Gastrocnemius medialis (tissue), 4 donors: ENCODE data around the gene PRR33. TPM values are rescaled to one million over a fixed set of nuclear protein-coding genes. Genes with fewer than 3 reads are reported as not detected.

Experiments
- ATAC-seq, 2 donors: fragments of 150-250 bp; one replicate each; pipeline ENCODE4 v1.9.1; 2016
- DNase-seq, 2 donors: peaks; one replicate each; pipeline ENCODE4 v3.0.0-alpha.2; 2019
- H3K27ac ChIP-seq, 4 donors: fragments of 200-600 bp; sonication (generic); 1 replicate in 1 of 4; 2 replicates in 3 of 4; pipeline ENCODE4 v1.5.1; 2016 to 2018; ENCODE audit warnings: mild to moderate bottlenecking in 2 of 4, moderate library complexity in 1 of 4
- H3K27me3 ChIP-seq, 3 donors: fragments of 200-600 bp; sonication (generic) in 2 of 3; 1 replicate in 1 of 3; 2 replicates in 2 of 3; pipeline versions ENCODE4 v1.5.1 to v1.6.0; 2016 to 2019; ENCODE audit warnings: mild to moderate bottlenecking in 1 of 3, moderate library complexity in 1 of 3
- H3K36me3 ChIP-seq, 2 donors: fragments of 200-600 bp; sonication (generic) in 1 of 2; one replicate each; pipeline ENCODE4 v1.5.1; 2017 to 2018
- H3K4me1 ChIP-seq, 2 donors: fragments of 200-600 bp; sonication (generic) in 1 of 2; one replicate each; pipeline ENCODE4 v1.5.1; 2016 to 2017; ENCODE audit warnings: mild to moderate bottlenecking in 2 of 2
- H3K4me3 ChIP-seq, 4 donors: fragments of 200-600 bp; sonication (generic) in 3 of 4; 1 replicate in 1 of 4; 2 replicates in 3 of 4; pipeline ENCODE4 v1.5.1; 2016 to 2019; ENCODE audit warnings: mild to moderate bottlenecking in 2 of 4
- H3K9me3 ChIP-seq, 3 donors: fragments of 200-600 bp; sonication (generic) in 2 of 3; 1 replicate in 1 of 3; 2 replicates in 2 of 3; pipeline ENCODE4 v1.5.1; 2016 to 2019
- CTCF ChIP-seq, 5 experiments: fragments of 450-650 bp in 3 of 5; fragments of 200-600 bp in 2 of 5; sonication (generic) in 2 of 5; IDR thresholded peaks in 4 of 5; conservative IDR thresholded peaks in 1 of 5; 1 replicate in 4 of 5; 2 replicates in 1 of 5; pipeline ENCODE4 v1.5.1; 2016 to 2019; ENCODE audit warnings: antibody characterized with exemption in 5 of 5, mild to moderate bottlenecking in 3 of 5, moderate library complexity in 3 of 5
- POLR2A ChIP-seq, 2 donors: fragments of 450-650 bp; IDR thresholded peaks; one replicate each; pipeline ENCODE4 v1.6.1; 2017; ENCODE audit warnings: antibody characterized with exemption in 2 of 2, mild to moderate bottlenecking in 2 of 2, moderate library complexity in 2 of 2
- in situ Hi-C, 4 donors: fragments of 200-750 bp; cut with MboI; loops; one replicate each; pipeline versions ENCODE4 v1.15.0 to v1.8.0; 2017; ENCODE audit warnings: low sequenced_read_pairs in 4 of 4
- intact Hi-C: fragments of 100-400 bp; cut with DNase I; formaldehyde crosslinking; loops from one replicate; pipeline ENCODE4 v1.15.1; 2023; ENCODE audit warnings: low total_unique reads
- total RNA-seq, 4 donors: library from RNA; depleted of rRNA; stranded (reverse); fragments of >200 nt; gene quantifications; one replicate each; pipeline versions ENCODE4 v1.1.0 to v1.2.3, GENCODE V29; 2016

PRR33 gene
- total RNA-seq, 4 donors from 2014 or later: 0.16 to 2.3 (median 1.0) TPM

- Histone ChIP-seq H3K9me3 (no peaks in the 10 kb centered on the region), H3K36me3 (peaks cover 0 to 10% of the 10 kb centered on the region in 2 donors), H3K4me3 (no peak overlapping the region), H3K4me1 (peaks cover 6 to 14% of the 10 kb centered on the region in 2 donors), H3K27me3 (no peaks in the 10 kb centered on the region), H3K27ac (peak overlapping the region; percentile 53 to 99 (median 84))
- intact Hi-C loops (no loop called here), in situ Hi-C loops (no loop called here)
- ATAC-seq: no peak
- TF ChIP-seq POLR2A (IDR thresholded peaks at IDR 0.05) (no peak), CTCF (IDR thresholded peaks at IDR 0.05 in 4 of 5, conservative IDR thresholded peaks at IDR 0.05 in 1 of 5) (no peak)
- DNase-seq: no peak
Measured at GRCh38 chr11:1930462-1930830, 38.8 kb upstream of the PRR33 start.

- H3K27ac ChIP-seq: peak overlapping the region; percentile 53 to 99 (median 84)
- H3K4me1 ChIP-seq: peaks cover 6 to 14% of the 10 kb centered on the region in 2 donors
- no peak for DNase-seq
- no peaks in the 10 kb centered on the region for H3K9me3 ChIP-seq
- no peak for ATAC-seq
- intact Hi-C loops: no loop called here
- no peak overlapping the region for H3K4me3 ChIP-seq
- H3K36me3 ChIP-seq: peaks cover 0 to 4% of the 10 kb centered on the region in 2 donors
- H3K27me3 ChIP-seq: no peaks in the 10 kb centered on the region
- in situ Hi-C loops: no loop called here
- no peak for TF ChIP-seq CTCF (IDR thresholded peaks at IDR 0.05 in 4 of 5, conservative IDR thresholded peaks at IDR 0.05 in 1 of 5)
- TF ChIP-seq POLR2A (IDR thresholded peaks at IDR 0.05): no peak
Measured at GRCh38 chr11:1929621-1930461, 38.1 kb upstream of the PRR33 start.

DNA sequence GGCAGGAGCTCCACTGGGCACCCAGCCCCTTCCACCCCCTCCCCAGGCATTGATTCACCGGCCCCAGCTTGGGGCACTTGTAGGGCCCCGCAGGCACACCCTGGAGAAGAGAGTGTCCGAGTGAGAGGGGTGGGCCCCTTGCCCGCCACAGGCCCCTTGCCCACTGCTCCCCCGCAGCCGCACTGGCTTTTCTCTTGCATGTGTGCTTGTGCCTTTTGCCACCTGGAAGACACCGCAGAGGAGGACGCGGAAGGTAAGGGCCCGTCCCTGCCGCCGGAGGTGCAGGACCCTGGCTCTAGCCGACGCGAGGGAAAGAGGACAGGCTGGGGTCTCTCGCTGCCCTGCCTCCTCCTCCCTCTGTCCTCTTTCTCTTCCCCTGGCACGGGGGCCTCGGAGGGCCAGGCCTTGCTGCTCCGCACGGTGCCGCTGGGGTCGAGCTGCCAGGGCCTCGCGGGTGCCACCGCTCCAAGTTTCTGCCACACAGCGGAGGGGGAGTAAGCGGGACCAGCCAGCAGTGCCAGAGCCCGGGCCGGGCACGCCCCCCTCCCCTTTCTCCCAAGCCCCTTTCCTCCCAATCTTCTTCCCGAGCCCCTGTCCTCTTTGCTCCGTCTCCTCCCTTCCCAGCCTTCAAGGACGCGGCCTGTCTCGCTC is 37.3 kb upstream of the PRR33 start:
- H3K27ac ChIP-seq: peak overlapping the region; percentile 53 to 99 (median 84)
- TF ChIP-seq POLR2A (IDR thresholded peaks at IDR 0.05) (no peak), CTCF (IDR thresholded peaks at IDR 0.05 in 4 of 5, conservative IDR thresholded peaks at IDR 0.05 in 1 of 5) (no peak)
- no peaks in the 10 kb centered on the region for H3K27me3 ChIP-seq
- intact Hi-C loops: no loop called here
- no peak overlapping the region for H3K4me3 ChIP-seq
- peaks cover 6 to 17% of the 10 kb centered on the region in 2 donors for H3K4me1 ChIP-seq
- ATAC-seq (no peak), DNase-seq (no peak)
- H3K36me3 ChIP-seq: no peaks in the 10 kb centered on the region
- no peaks in the 10 kb centered on the region for H3K9me3 ChIP-seq
- in situ Hi-C loops: no loop called here

- TF ChIP-seq POLR2A (IDR thresholded peaks at IDR 0.05) (no peak), CTCF (IDR thresholded peaks at IDR 0.05 in 4 of 5, conservative IDR thresholded peaks at IDR 0.05 in 1 of 5) (no peak)
- Histone ChIP-seq H3K4me3 (no peak overlapping the region), H3K36me3 (no peaks in the 10 kb centered on the region), H3K9me3 (no peaks in the 10 kb centered on the region), H3K27me3 (no peaks in the 10 kb centered on the region), H3K4me1 (peaks cover 6 to 22% of the 10 kb centered on the region in 2 donors), H3K27ac (peak overlapping the region; percentile 53 to 99 (median 79))
- peak in 1 of 2 donors; percentile 4 for ATAC-seq
- intact Hi-C loops (no loop called here), in situ Hi-C loops (no loop called here)
- DNase-seq: no peak
Measured at GRCh38 chr11:1928470-1928890, 36.8 kb upstream of the PRR33 start.
